ENCODE data around the gene C15orf61. TPM values are rescaled to one million over a fixed set of nuclear protein-coding genes. Genes with fewer than 3 reads are reported as not detected.
A peak's percentile ranks its signal among the peaks of the same experiment; 100 is the strongest.

The C15orf61 gene
- total RNA-seq, 1 experiment from 2014 or later: 5.6 TPM

- CTCF ChIA-PET: interaction anchor here (1.0 kb wide), 1 partner anchor 331 kb away, joined by 3 read pairs; no protein-coding TSS in a partner anchor
- intact Hi-C loops (cut with micrococcal nuclease; ENCODE audit: unreplicated experiment) (no loop called here), in situ Hi-C loops (cut with HindIII; ENCODE audit: low pct_unique_long_range_greater_than_20kb, low sequenced_read_pairs) (no loop called here)
- no peak overlapping the region for H3K4me3 ChIP-seq (ENCODE audit: low read depth in 2 of 2, low read length in 2 of 2)
- no peaks in the 10 kb centered on the region for H3K9me3 ChIP-seq (ENCODE audit: control insufficient read depth, insufficient read depth, low read depth, low read length)
- H3K36me3 ChIP-seq (ENCODE audit: control insufficient read depth, insufficient read depth, low read length): no peaks in the 10 kb centered on the region
- H3K4me1 ChIP-seq (ENCODE audit: control insufficient read depth, insufficient read depth, low read length): no peaks in the 10 kb centered on the region
- no TSS peak for BruUV-seq (replicated peaks)
- POLR2A ChIA-PET: no interaction called here
- H3K27me3 ChIP-seq (ENCODE audit: control insufficient read depth, insufficient read depth, low read length): no peaks in the 10 kb centered on the region
- TF ChIP-seq TCF7L2 (IDR thresholded peaks at IDR 0.05; ENCODE audit: low read depth, low read length): no peak
- TF ChIP-seq, protein P1, sequence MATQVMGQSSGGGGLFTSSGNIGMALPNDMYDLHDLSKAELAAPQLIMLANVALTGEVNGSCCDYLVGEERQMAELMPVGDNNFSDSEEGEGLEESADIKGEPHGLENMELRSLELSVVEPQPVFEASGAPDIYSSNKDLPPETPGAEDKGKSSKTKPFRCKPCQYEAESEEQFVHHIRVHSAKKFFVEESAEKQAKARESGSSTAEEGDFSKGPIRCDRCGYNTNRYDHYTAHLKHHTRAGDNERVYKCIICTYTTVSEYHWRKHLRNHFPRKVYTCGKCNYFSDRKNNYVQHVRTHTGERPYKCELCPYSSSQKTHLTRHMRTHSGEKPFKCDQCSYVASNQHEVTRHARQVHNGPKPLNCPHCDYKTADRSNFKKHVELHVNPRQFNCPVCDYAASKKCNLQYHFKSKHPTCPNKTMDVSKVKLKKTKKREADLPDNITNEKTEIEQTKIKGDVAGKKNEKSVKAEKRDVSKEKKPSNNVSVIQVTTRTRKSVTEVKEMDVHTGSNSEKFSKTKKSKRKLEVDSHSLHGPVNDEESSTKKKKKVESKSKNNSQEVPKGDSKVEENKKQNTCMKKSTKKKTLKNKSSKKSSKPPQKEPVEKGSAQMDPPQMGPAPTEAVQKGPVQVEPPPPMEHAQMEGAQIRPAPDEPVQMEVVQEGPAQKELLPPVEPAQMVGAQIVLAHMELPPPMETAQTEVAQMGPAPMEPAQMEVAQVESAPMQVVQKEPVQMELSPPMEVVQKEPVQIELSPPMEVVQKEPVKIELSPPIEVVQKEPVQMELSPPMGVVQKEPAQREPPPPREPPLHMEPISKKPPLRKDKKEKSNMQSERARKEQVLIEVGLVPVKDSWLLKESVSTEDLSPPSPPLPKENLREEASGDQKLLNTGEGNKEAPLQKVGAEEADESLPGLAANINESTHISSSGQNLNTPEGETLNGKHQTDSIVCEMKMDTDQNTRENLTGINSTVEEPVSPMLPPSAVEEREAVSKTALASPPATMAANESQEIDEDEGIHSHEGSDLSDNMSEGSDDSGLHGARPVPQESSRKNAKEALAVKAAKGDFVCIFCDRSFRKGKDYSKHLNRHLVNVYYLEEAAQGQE (IDR thresholded peaks at IDR 0.05; ENCODE audit: insufficient read depth in 1 of 2, low read depth in 2 of 2, low read length in 1 of 2): no peak
- no peak for TF ChIP-seq SIN3A (IDR thresholded peaks at IDR 0.05; ENCODE audit: borderline replicate concordance, insufficient read depth, low read depth, low read length)
- TF ChIP-seq CTCF (IDR thresholded peaks at IDR 0.05): peak; percentile 54; the same call in 1 of the 2 replicates
- peak; percentile 66; the same call in 1 of the 2 replicates for ATAC-seq
- DNase-seq (ENCODE audit: low read depth, low spot score): no peak
- no peak overlapping the region for H3K27ac ChIP-seq (ENCODE audit: low read length)
Observed at GRCh38 chr15:67501177-67501835, 19.6 kb upstream of the C15orf61 start.

GRCh38 chr15:67501836-67502461 lies 19.0 kb upstream of the C15orf61 start:
- TF ChIP-seq POLR2AphosphoS5 (IDR thresholded peaks at IDR 0.05; ENCODE audit: low read depth, low read length): no peak
- TF ChIP-seq, protein P1 (IDR thresholded peaks at IDR 0.05; ENCODE audit: insufficient read depth in 1 of 2, low read depth in 2 of 2, low read length in 1 of 2): no peak
- TF ChIP-seq CTCF (IDR thresholded peaks at IDR 0.05): no peak
- no peak for TF ChIP-seq TCF7L2 (IDR thresholded peaks at IDR 0.05; ENCODE audit: low read depth, low read length)
- TF ChIP-seq SIN3A (IDR thresholded peaks at IDR 0.05; ENCODE audit: borderline replicate concordance, insufficient read depth, low read depth, low read length): no peak
- no peaks in the 10 kb centered on the region for H3K36me3 ChIP-seq (ENCODE audit: control insufficient read depth, insufficient read depth, low read length)
- no peaks in the 10 kb centered on the region for H3K9me3 ChIP-seq (ENCODE audit: control insufficient read depth, insufficient read depth, low read depth, low read length)
- intact Hi-C loops (cut with micrococcal nuclease; ENCODE audit: unreplicated experiment) (no loop called here), in situ Hi-C loops (cut with HindIII; ENCODE audit: low pct_unique_long_range_greater_than_20kb, low sequenced_read_pairs) (no loop called here)
- no peak overlapping the region for H3K4me3 ChIP-seq (ENCODE audit: low read depth in 2 of 2, low read length in 2 of 2)
- H3K27ac ChIP-seq (ENCODE audit: low read length): no peak overlapping the region
- no TSS peak for BruUV-seq (replicated peaks)
- DNase-seq (ENCODE audit: low read depth, low spot score): no peak
- no peaks in the 10 kb centered on the region for H3K27me3 ChIP-seq (ENCODE audit: control insufficient read depth, insufficient read depth, low read length)
- POLR2A ChIA-PET: no interaction called here
- H3K4me1 ChIP-seq (ENCODE audit: control insufficient read depth, insufficient read depth, low read length): no peaks in the 10 kb centered on the region
- ATAC-seq: no peak
- CTCF ChIA-PET: interaction anchor here (0.6 to 1.0 kb wide), 2 partner anchors 67 to 330 kb away, joined by 3 to 11 read pairs; no protein-coding TSS in a partner anchor

Measured in Panc1 (cell line).